Activated naive CD4-positive, alpha-beta T cell treated with Interleukin-2 at 50 U/mL for 16 hours (primary cell): ENCODE results near the gene KRT13.
"Not testable (repeated sequence)": the region's sequence is repeated elsewhere in the genome, so short reads cannot be mapped to it uniquely, and the experiment has no call there.

Experiments used
- DNase-seq: peaks from one replicate; pipeline ENCODE4 v3.0.0-alpha.2; 2020

Gene KRT13

GRCh38 chr17:41505007-41505808 lies at the start of gene KRT13:
Gene KRT13, minus strand, starts transcription at chr17:41505612. Its CDS starts 62 bp downstream, at chr17:41505550.
- DNase-seq, result no peak

- no peak for DNase-seq
These were observed 48.7 kb upstream of the KRT13 start for GRCh38 chr17:41553987-41554680.

- no peak for DNase-seq
These were observed 47.8 kb upstream of the KRT13 start for GRCh38 chr17:41553176-41553575.

GRCh38 chr17:41552455-41552854 lies 47.0 kb upstream of the KRT13 start:
- DNase-seq, result no peak

- no peak for DNase-seq
These were observed 46.0 kb upstream of the KRT13 start for GRCh38 chr17:41551365-41551764.

GRCh38 chr17:41549596-41550039 lies 44.2 kb upstream of the KRT13 start:
- DNase-seq, result no peak

- DNase-seq, result peak; percentile 85
These were observed 43.6 kb upstream of the KRT13 start for GRCh38 chr17:41548844-41549595.

- DNase-seq, result peak; percentile 80
These were observed 42.8 kb upstream of the KRT13 start for GRCh38 chr17:41547921-41548843.

GRCh38 chr17:41547378-41547841 lies 42.0 kb upstream of the KRT13 start:
- DNase-seq, result no peak

- DNase-seq, result no peak
These were observed 41.4 kb upstream of the KRT13 start for GRCh38 chr17:41546819-41547218.

GRCh38 chr17:41545829-41546410 lies 40.5 kb upstream of the KRT13 start:
- DNase-seq, result no peak

GRCh38 chr17:41544935-41545334 lies 39.5 kb upstream of the KRT13 start:
- DNase-seq, result no peak

- DNase-seq, result no peak
These were observed 39.1 kb upstream of the KRT13 start for GRCh38 chr17:41544491-41544892.

- DNase-seq, result not testable (repeated sequence)
These were observed 37.4 kb upstream of the KRT13 start for GRCh38 chr17:41542786-41543185.

- DNase-seq, result no peak
These were observed 36.9 kb upstream of the KRT13 start for GRCh38 chr17:41542357-41542756.

- DNase-seq, result no peak
These were observed 35.7 kb upstream of the KRT13 start for GRCh38 chr17:41540921-41541625.

GRCh38 chr17:41539979-41540701 lies 34.7 kb upstream of the KRT13 start:
- no peak for DNase-seq

- DNase-seq, result no peak
These were observed 33.7 kb upstream of the KRT13 start for GRCh38 chr17:41539071-41539492.

- DNase-seq, result no peak
These were observed 33.2 kb upstream of the KRT13 start for GRCh38 chr17:41538565-41538991.

- no peak for DNase-seq
These were observed 32.6 kb upstream of the KRT13 start for GRCh38 chr17:41537990-41538389.
